Measurements from ENCODE around the gene TMEM255A. TPM values are rescaled to one million over a fixed set of nuclear protein-coding genes. Genes with fewer than 3 reads are reported as not detected.

The TMEM255A gene
- polyA plus RNA-seq, 10 donors: 7.7 to 16.3 (median 10.6) TPM

DNA sequence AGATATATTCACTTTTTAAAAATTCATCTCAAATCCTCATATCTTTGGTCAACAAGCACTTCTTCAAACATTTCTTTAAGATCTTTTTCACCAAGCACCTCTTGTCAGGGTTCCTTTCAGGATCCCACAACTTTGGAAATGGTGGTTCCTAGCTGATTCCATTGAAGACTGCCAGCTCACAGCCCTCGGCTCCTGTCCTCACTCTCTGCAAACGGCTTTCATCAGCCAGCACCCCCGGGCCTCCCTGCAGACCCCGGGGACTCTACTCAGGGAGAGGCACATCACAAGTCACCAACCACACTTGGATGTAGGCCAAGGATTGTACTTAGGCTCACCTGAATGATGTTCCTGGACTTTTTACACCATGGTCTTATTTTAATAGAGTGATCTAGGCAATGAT, 40.7 kb downstream of the TMEM255A start:
- DNase-seq: no peak

DNA sequence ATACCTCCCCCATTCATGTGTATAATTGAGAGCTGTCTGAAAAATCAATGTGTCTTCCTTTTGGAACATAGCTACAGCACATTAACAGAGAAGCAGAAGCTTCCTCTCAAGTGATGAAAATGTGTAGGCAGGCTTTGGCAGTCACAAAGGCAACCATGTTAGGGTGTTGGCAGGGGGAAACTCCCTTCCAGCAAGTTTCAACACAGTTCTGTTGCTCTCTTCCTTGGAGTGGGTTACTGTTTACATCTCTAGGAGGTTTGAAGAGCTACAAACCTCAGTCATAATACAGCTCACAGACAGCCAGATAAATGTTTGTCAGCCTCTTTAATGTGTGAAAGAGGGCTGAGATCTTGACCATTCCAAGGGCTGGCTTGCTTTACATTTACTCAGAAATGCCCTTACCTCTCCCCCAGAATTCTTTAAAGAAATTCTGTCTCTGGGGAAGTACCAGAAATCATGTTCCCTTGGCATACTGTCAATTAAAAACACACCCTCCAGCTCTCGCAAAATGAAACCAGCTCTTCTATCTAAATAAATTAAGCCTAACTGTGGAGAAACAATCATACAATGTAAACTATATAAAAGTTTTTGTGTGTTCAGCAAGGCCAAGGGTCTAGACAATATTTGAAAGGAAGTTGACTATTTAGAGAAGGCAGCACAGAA, 41.8 kb downstream of the TMEM255A start:
- DNase-seq: peak in 1 of 3 donors; percentile 5

- DNase-seq: no peak
Measured at GRCh38 chrX:120264341-120264740, 46.9 kb downstream of the TMEM255A start.

GRCh38 chrX:120262859-120263708, 48.2 kb downstream of the TMEM255A start:
- no peak for DNase-seq

DNA sequence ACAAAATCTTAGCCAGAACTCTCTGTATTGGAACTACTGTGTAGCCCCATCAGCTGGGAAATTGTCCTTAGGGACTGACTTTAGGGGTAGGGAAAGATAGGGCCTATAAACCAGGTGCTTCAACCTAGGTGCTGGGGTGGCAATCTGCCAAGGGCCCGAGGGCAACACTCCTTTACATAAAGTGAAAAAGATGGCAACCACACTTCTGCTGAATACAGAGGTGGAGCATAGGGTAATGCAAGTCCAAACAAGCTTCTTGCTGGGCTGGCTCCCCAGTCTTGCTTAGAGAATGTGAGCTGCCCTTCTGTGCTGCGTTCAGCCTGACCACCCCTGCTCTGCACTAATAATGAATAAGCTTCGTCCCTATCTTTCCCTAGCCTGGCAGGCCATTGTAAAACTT, 50.9 kb downstream of the TMEM255A start:
- no peak for DNase-seq

DNA sequence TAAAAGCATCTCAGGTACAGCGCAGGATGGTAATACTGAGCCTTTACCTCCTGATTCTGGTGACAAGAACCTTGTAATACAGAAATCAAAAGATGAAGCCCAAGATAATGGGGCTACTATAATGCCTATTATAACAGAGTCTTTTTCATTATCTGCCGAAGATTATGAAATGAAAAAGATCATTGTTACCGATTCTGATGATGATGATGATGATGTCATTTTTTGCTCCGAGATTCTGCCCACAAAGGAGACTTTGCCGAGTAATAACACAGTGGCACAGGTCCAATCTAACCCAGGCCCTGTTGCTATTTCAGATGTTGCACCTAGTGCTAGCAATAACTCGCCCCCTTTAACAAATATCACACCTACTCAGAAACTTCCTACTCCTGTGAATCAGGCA, 57.5 kb downstream of the TMEM255A start:
- no peak for DNase-seq

- DNase-seq: peak in 2 of 3 donors; percentile 32 to 69
Measured at GRCh38 chrX:120251471-120252011, 59.7 kb downstream of the TMEM255A start.

DNA sequence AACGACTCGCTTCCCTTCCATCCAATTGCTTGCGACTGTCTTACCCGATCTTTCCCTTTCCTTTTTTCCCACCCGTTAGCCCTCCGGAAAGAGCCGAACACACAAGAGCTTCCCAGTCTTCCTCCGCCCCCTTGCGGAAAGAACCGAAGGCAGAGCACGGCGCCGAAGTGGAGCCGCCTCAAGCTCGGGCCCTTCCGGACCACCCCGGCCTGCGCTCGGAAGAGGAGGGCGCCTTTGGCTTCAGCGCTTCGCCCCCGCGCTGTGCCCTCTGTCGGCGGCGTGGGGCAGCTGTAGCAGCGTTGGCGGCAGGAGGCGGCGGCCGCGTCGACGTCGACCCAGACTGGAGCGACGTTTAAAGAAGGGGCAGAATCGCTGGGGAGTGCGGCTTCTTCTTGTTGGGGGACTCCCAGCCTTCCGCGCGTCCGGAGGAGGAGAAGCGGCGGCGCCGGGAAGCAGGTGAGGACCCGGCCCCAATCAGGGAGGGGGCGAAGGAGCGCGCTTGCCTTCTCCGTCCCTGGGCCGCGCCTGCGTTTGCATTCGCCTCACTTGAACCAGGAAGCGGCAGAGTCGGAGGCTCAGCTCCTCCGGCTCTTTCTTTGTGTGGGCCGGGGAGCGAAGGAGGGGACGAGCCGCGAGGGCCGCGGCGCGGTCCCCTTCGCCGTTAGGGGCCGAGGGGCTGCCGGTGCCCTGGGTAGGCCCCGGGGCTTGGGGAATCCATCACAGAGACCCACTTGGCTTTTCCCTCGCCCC, 60.6 kb downstream of the TMEM255A start, which contains the start of gene ZBTB33:
Gene ZBTB33 (plus strand): TSS at position 291 of the 750 bp plus-strand sequence. CDS start 2,604 bp downstream, outside the sequence.
- peak; percentile 93 to 97 (median 94) for DNase-seq

GRCh38 chrX:120244735-120245498, 66.3 kb downstream of the TMEM255A start:
- DNase-seq: peak; percentile 74 to 90 (median 84)

DNA sequence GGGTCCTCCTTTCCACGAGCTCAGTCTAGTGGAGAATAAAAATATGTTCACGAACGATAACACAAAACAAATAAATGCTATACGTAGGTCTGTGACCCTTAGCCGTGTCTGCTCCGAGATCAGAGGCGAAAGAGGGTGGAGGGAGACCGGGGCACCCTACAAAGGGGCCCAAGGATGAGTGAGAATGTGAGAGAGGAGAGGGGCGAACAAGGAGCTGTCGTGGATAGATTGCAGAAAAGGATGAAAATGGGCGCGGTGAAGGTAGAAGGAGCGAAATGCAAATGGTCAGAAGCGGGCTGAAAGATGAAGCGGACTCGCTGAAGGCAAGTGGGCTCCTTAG, 66.9 kb downstream of the TMEM255A start:
- no peak for DNase-seq

GRCh38 chrX:120242813-120243212, 68.4 kb downstream of the TMEM255A start:
- no peak for DNase-seq

DNA sequence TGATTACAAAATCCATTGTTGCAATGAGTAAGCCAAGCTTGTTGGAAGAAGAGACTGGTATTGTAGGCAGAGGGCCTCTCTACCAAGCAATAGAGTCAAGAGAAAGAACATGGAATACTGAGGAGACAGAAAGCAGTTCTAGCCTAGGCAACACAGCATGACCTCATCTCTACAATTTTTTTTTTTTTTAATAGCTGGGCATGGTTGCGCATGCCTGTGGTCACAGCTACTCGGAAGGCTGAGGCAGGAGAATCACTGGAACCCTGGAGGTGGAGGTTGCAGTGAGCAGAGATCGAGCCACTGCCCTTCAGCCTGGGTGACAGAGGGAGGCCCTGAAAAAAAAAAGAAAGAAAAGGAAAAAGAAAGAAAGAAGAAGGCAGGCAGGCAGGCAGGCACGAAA, 72.3 kb downstream of the TMEM255A start:
- no peak for DNase-seq

- no peak for DNase-seq
Measured at GRCh38 chrX:120236687-120237479, 74.4 kb downstream of the TMEM255A start.

- no peak for DNase-seq
Measured at GRCh38 chrX:120235284-120235683, 76.0 kb downstream of the TMEM255A start.

DNA sequence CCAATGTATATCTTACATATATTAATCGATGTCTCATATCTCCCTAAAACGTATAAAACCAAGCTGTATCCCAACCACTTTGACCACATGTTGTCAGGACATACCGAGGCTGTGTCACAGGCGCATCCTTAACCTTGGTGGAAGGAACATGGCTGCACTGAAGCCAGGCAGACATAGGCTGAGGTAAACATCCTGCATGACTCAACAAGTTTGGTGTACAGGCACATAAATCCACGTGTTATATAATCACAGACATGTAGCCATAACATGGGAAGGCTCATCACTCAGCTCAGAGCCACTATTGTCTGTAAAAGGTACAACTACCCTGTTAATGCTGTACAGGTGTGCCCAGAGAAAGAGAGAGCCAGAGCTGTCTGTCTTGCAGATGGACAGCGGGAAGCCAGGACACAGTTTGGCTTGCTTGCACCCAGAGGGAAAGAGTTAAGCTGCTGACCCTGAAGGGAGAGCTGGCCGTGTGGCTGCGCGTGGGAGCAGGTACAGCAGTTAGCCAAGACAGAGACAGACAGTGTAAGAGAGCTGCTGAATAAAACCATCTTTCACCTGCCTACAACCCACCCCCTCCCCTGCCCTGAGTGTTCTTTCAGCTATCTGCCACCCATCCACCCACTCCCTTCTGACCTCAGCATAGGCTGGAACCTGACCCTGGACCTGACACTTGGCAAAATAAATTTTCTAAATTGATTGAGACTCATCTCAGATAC, 82.9 kb downstream of the TMEM255A start:
- DNase-seq: no peak

DNA sequence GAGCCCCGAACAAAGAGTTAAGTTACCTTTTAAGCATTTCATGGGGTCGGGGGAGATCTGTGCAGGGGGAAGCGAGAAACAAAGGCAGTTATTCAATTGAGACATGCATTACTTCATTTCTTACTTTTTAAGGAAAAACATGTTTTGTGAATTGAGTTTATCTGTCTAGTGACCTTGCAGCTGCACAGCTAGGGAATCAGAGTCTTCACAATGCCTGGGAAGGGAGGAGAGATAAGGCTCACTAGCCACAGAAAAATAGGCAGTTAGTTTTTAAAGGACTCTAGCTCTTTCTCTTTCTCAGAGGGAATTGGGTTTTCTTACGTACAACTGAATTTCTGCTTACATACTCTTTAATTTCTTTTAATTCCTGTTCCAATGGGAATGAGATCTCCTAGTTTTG, 86.9 kb downstream of the TMEM255A start:
- no peak for DNase-seq

DNA sequence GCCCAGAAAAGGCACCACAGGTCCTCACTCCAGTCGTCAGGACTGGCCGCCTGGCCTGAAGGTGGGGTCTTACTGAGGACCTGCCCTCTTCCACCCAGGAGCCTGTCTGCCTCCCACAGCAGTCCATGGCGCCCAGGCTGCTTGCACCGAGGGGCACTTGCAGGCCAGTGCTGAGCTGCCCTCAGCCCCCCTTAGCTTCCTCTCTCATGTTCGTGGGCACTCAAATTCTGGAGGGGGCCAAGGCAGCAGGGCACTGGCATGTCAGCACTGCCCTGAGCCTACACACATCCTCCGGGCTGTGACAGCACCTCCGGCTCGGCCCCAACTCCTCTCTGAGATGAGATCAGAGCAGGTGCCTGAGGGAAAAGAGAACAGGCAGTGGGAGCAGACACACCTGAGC, 87.9 kb downstream of the TMEM255A start:
- no peak for DNase-seq

DNA sequence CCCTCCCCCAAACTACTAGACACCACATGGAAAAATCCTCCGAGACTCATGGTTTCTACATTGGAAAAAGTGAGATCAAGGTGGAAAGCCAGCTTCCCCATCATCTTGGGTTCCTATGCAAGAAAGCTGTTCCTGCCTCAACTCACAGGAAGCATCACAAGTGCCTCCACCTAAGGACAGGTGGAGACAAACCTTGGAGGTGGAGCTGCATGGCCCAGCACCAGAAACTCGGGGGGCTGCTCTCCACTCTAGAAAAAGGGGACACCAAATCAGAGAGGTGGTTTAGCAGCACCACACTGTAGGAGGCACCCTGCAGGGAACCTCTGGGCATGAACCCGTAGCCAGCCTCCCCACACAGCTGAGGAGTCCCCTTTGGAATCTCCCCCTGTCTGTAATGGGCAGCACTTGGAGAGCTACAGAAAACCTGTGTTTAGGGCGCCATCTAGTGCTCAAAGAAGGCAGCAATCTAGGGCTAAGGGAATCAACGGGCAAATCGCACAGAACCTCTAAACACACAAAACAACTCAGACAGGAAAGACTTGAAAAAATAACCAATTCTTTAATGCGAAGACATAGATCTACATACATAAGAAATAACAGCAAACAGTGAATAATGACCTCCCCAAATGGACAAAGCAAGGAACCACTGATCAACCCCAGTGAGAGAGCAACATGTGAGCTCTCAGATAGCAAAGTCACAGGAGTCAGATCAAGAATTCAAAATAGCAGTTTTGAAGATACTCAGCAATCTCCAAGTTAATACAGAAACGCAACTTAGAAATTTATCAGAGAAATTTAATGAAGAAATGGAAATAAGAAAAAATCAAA, 97.6 kb downstream of the TMEM255A start:
- DNase-seq: peak; percentile 27 to 56 (median 52)

Data from muscle of back (tissue), 11 donors.